Right lobe of liver (tissue), 4 donors: ENCODE measurements around the gene ASCL3.

Experiments used
- CTCF ChIP-seq, 4 donors: fragments of 200-600 bp in 3 of 4; fragments of 450-650 bp in 1 of 4; IDR thresholded peaks; one replicate each; pipeline versions ENCODE4 v1.5.1 to v1.8.0; 2016 to 2022; ENCODE audit warnings: antibody characterized with exemption in 4 of 4, mild to moderate bottlenecking in 2 of 4
- POLR2A ChIP-seq: fragments of 450-650 bp; IDR thresholded peaks from one replicate; pipeline ENCODE4 v1.6.1; 2017; ENCODE audit warnings: antibody characterized with exemption, mild to moderate bottlenecking
- donor health status: DM: no; HTN: no; CAD: no.
- donor health status: DM: no; HTN: no; CAD: no.
- donor health status: DM: no; HTN: yes; CAD: no.

- TF ChIP-seq CTCF (IDR thresholded peaks at IDR 0.05) (no peak), POLR2A (no peak)
Observed at GRCh38 chr11:8934742-8935488, 7.9 kb downstream of the ASCL3 start.
